ENCODE data around the gene ADAMTSL1. TPM values are rescaled to one million over a fixed set of nuclear protein-coding genes. Genes with fewer than 3 reads are reported as not detected.

The ADAMTSL1 gene
- total and polyA plus RNA-seq, 2 of the 8 experiments (the other 6 are each of a cell fraction or from before 2014, with no cell fraction given), result 0.84 to 1.1 TPM

DNA sequence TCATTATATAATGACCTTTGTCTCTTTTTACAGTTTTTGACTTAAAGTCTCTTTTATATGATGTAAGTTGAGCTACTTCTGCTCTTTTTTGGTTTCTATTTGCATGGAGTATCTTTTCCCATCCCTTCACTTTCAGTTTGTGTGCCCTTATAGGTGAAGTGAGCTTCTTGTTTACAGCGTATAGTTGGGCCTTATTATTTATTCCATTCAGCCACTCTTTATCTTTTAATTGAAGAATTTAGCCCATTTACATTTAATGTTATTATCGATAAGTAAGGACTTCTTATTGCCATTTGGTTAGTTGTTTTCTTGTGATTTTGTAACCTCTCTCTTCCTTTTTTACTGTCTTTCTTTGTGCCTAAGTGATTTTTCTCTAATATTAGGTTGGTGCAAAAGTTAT, 117.3 kb downstream of the ADAMTSL1 start (continued):
- TF ChIP-seq FOSL1 (IDR thresholded peaks at IDR 0.05; ENCODE audit: insufficient read depth, low read depth, low read length) (no peak), ASH2L (IDR thresholded peaks at IDR 0.05; ENCODE audit: low read length) (no peak), EP300 (IDR thresholded peaks at IDR 0.05; ENCODE audit: borderline replicate concordance in 1 of 2, low read depth in 2 of 2, low read length in 2 of 2) (no peak), ZNF274 (IDR thresholded peaks at IDR 0.05; ENCODE audit: borderline replicate concordance, extremely low read depth, low read length) (no peak), CHD7 (IDR thresholded peaks at IDR 0.05; ENCODE audit: insufficient replicate concordance, low read length) (no peak)

Data from H1 (cell line).